Stimulated activated CD8-positive, alpha-beta memory T cell treated with anti-CD3 and anti-CD28 coated beads, Interleukin-4, amount 100 ng/mL, for 4 hours (primary cell): Measurements from ENCODE around the gene SPEG.

Experiments used
- DNase-seq, 2 donors: peaks; one replicate each; pipeline ENCODE4 v3.0.0-alpha.2; 2020; ENCODE audit warnings: low read depth in 2 of 2, low spot score in 1 of 2

Gene SPEG

GRCh38 chr2:219510512-219511135, 76.0 kb downstream of the SPEG start:
- no peak for DNase-seq

- no peak for DNase-seq
These were observed 77.1 kb downstream of the SPEG start for GRCh38 chr2:219511547-219512325.

- DNase-seq = no peak
These were observed 78.0 kb downstream of the SPEG start for GRCh38 chr2:219512524-219513216.

- no peak for DNase-seq
These were observed 79.1 kb downstream of the SPEG start for GRCh38 chr2:219513787-219514186.

GRCh38 chr2:219514196-219514761, 79.6 kb downstream of the SPEG start, which contains the start of gene ASIC4:
Gene ASIC4, plus strand, starts transcription at chr2:219514482. Its CDS starts 243 bp downstream, at chr2:219514725.
- no peak for DNase-seq

- DNase-seq = no peak
These were observed 80.2 kb downstream of the SPEG start for GRCh38 chr2:219514836-219515235.

GRCh38 chr2:219515874-219516629, 81.4 kb downstream of the SPEG start:
- no peak for DNase-seq

GRCh38 chr2:219516888-219517287, 82.2 kb downstream of the SPEG start:
- no peak for DNase-seq

GRCh38 chr2:219517954-219518778, 83.5 kb downstream of the SPEG start:
- DNase-seq = no peak

- no peak for DNase-seq
These were observed 84.9 kb downstream of the SPEG start for GRCh38 chr2:219519526-219519916.

- DNase-seq = no peak
These were observed 85.4 kb downstream of the SPEG start for GRCh38 chr2:219520079-219520478.

GRCh38 chr2:219521066-219521880, 86.6 kb downstream of the SPEG start:
- no peak for DNase-seq

GRCh38 chr2:219522111-219523030, 87.7 kb downstream of the SPEG start:
- DNase-seq = no peak

GRCh38 chr2:219523031-219523671, 88.5 kb downstream of the SPEG start:
- DNase-seq = no peak

GRCh38 chr2:219524817-219525216, 90.2 kb downstream of the SPEG start:
- DNase-seq = no peak

- no peak for DNase-seq
These were observed 91.0 kb downstream of the SPEG start for GRCh38 chr2:219525533-219526232.
